Measurements from ENCODE around the gene PAX8. TPM values are rescaled to one million over a fixed set of nuclear protein-coding genes. Genes with fewer than 3 reads are reported as not detected.

Gene PAX8
- total RNA-seq, 8 experiments from 2014 or later: 0.27 to 10.1 (median 3.5) TPM

DNA sequence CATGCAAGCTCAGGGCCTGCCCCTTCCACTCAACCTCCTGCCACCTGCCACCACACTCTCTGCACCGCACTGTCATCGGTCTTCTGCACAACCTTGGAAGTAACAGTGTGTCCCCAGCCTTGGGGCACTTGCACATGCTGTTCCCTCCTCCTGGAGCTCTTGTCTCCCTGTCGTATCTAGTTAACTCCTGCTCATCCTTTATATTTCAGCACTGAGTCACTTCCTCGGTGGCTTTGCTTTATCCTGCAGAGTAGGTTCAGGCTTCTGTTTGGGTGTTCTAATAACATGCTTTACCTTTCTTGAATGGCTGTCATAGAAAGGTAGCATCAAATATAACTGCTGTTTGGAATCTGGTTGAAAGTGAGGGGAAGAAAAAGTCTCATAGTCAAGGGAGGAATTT is 25.3 kb downstream of the PAX8 start:
- Histone ChIP-seq H3K4me3 (no peak overlapping the region), H3K4me1 (replicated peaks in 1 of 2) (peaks cover 0 to 5% of the 10 kb centered on the region in 2 donors), H3K27ac (no peak overlapping the region)
- WGBS, 10 experiments: 8 to 100% (median 82%) methylated on average over 1 to 4 of the region's 4 CpGs; no CpG with 5 or more reads in 1 of the 10 experiments
- ATAC-seq (replicated peaks in 6 of 8): no peak
- in situ Hi-C loops (cut with MboI; ENCODE audit: low pct_unique_long_range_greater_than_20kb in 2 of 9, low sequenced_read_pairs in 9 of 9, unreplicated experiment in 9 of 9): loop anchor here in 1 of 9 experiments (25.0 kb wide), 1 partner anchor 109 kb away; no protein-coding TSS in a partner anchor

GRCh38 chr2:113252047-113252590 is 26.6 kb downstream of the PAX8 start:
- Histone ChIP-seq H3K27ac (no peak overlapping the region), H3K4me3 (no peak overlapping the region), H3K4me1 (replicated peaks in 1 of 2) (peaks cover 0 to 5% of the 10 kb centered on the region in 2 donors)
- no peak for ATAC-seq (replicated peaks in 6 of 8)
- in situ Hi-C loops (cut with MboI; ENCODE audit: low pct_unique_long_range_greater_than_20kb in 2 of 9, low sequenced_read_pairs in 9 of 9, unreplicated experiment in 9 of 9): loop anchor here in 1 of 9 experiments (25.0 kb wide), 1 partner anchor 110 kb away; no protein-coding TSS in a partner anchor
- WGBS, 10 experiments: 83 to 100% (median 100%) methylated on average over 1 to 2 of the region's 3 CpGs; no CpG with 5 or more reads in 1 of the 10 experiments

DNA sequence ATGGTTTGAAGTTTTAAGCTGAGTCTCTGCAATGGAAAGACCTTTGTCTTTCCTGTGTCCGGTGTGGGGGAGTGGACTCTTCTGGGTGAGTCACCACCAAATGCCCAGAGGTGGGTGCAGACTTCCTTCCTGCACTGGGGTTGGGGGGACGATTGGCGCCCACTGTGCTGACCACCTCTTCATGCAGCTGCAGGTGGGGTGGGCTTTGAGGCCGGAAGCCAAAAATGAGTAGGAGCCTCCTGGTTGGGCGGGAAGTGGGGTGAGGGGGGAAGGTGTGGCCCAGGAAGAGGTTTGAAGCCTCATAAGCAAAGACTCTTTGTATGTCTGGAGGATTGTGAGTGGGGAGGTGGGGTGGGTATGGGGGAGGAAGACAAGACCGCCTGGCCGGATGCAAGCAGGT is 27.6 kb downstream of the PAX8 start:
- in situ Hi-C loops (cut with MboI; ENCODE audit: low pct_unique_long_range_greater_than_20kb in 2 of 9, low sequenced_read_pairs in 9 of 9, unreplicated experiment in 9 of 9): loop anchor here in 1 of 9 experiments (25.0 kb wide), 1 partner anchor 111 kb away; no protein-coding TSS in a partner anchor
- no peak overlapping the region for H3K4me3 ChIP-seq
- no peak for ATAC-seq (replicated peaks in 6 of 8)
- no peak overlapping the region for H3K27ac ChIP-seq
- no CpG with 5 or more reads among the region's 7 CpGs for WGBS, 10 experiments
- H3K4me1 ChIP-seq (replicated peaks in 1 of 2): peaks cover 0 to 7% of the 10 kb centered on the region in 2 donors

GRCh38 chr2:113248997-113249770 is 29.5 kb downstream of the PAX8 start:
- Histone ChIP-seq H3K27ac (no peak overlapping the region), H3K4me3 (no peak overlapping the region), H3K4me1 (replicated peaks in 1 of 2) (peaks cover 9 to 26% of the 10 kb centered on the region in 2 donors)
- 21 to 100% (median 68%) methylated on average over 1 to 9 of the region's 10 CpGs for WGBS, 10 experiments
- ATAC-seq (replicated peaks in 6 of 8): peak; percentile 48 to 94 (median 74)
- in situ Hi-C loops (cut with MboI; ENCODE audit: low pct_unique_long_range_greater_than_20kb in 2 of 9, low sequenced_read_pairs in 9 of 9, unreplicated experiment in 9 of 9): loop anchor here in 1 of 9 experiments (25.0 kb wide), 1 partner anchor 113 kb away; no protein-coding TSS in a partner anchor

DNA sequence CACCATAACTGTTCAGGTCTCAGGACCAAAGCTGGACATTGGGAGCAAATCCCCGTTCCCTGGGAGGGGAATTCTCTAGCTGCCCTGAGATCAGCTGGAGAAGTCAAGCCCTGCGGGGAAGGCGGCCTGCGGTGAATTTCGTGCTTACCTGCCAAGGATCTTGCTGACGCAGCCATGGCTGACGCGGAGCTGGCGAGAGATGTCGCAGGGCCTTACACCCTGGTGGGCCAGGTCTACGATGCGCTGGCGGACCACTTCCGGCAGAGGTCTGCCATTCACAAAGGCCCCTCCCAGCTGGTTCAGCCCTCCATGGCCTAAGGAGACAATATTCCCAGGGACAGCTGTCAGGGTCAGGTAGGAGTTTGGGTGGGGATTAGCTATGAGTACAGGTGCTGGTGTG is 32.1 kb downstream of the PAX8 start:
- Histone ChIP-seq H3K27ac (no peak overlapping the region), H3K4me3 (no peak overlapping the region), H3K4me1 (replicated peaks in 1 of 2) (peaks cover 9 to 26% of the 10 kb centered on the region in 2 donors)
- WGBS, 10 experiments: 0 to 100% (median 77%) methylated on average over 1 to 9 of the region's 14 CpGs; no CpG with 5 or more reads in 2 of the 10 experiments
- ATAC-seq (replicated peaks in 6 of 8): no peak
- in situ Hi-C loops (cut with MboI; ENCODE audit: low pct_unique_long_range_greater_than_20kb in 2 of 9, low sequenced_read_pairs in 9 of 9, unreplicated experiment in 9 of 9): loop anchor here in 1 of 9 experiments (25.0 kb wide), 1 partner anchor 116 kb away; no protein-coding TSS in a partner anchor

- in situ Hi-C loops (cut with MboI; ENCODE audit: low pct_unique_long_range_greater_than_20kb in 2 of 9, low sequenced_read_pairs in 9 of 9, unreplicated experiment in 9 of 9): loop anchor here in 1 of 9 experiments (25.0 kb wide), 1 partner anchor 117 kb away; no protein-coding TSS in a partner anchor
- H3K4me1 ChIP-seq (replicated peaks in 1 of 2): peaks cover 12 to 32% of the 10 kb centered on the region in 2 donors
- H3K4me3 ChIP-seq: no peak overlapping the region
- no peak for ATAC-seq (replicated peaks in 6 of 8)
- 17 to 100% (median 63%) methylated on average over 1 to 3 of the region's 3 CpGs; no CpG with 5 or more reads in 2 of the 10 experiments for WGBS, 10 experiments
- no peak overlapping the region for H3K27ac ChIP-seq
Observed at GRCh38 chr2:113245276-113245711, 33.4 kb downstream of the PAX8 start.

DNA sequence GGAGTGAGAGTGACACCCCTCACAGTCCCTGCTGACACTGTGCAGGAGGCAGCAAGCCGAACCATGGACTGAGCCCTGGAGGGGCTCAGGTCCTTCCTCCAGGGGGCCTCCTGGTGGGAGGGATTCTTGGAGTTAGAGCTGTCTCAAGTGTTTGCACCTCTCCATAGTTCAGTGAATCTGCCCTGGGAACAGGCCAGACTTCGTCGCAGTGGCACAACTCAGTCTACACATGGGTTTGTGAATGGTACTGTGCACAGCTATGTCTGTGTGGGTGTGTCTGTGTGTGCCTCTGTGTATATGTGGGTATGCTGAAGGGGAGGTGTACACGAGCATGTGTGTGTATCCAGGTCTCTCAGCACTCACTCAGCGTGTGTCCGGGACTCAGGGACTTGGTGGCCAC is 36.4 kb downstream of the PAX8 start:
- in situ Hi-C loops (cut with MboI; ENCODE audit: low pct_unique_long_range_greater_than_20kb in 2 of 9, low sequenced_read_pairs in 9 of 9, unreplicated experiment in 9 of 9): loop anchor here in 1 of 9 experiments (25.0 kb wide), 1 partner anchor 120 kb away; no protein-coding TSS in a partner anchor
- Histone ChIP-seq H3K4me3 (no peak overlapping the region), H3K27ac (no peak overlapping the region), H3K4me1 (replicated peaks in 1 of 2) (peaks cover 12 to 31% of the 10 kb centered on the region in 2 donors)
- 80 to 100% (median 100%) methylated on average over 1 to 4 of the region's 6 CpGs; no CpG with 5 or more reads in 5 of the 10 experiments for WGBS, 10 experiments
- ATAC-seq (replicated peaks in 6 of 8): no peak

DNA sequence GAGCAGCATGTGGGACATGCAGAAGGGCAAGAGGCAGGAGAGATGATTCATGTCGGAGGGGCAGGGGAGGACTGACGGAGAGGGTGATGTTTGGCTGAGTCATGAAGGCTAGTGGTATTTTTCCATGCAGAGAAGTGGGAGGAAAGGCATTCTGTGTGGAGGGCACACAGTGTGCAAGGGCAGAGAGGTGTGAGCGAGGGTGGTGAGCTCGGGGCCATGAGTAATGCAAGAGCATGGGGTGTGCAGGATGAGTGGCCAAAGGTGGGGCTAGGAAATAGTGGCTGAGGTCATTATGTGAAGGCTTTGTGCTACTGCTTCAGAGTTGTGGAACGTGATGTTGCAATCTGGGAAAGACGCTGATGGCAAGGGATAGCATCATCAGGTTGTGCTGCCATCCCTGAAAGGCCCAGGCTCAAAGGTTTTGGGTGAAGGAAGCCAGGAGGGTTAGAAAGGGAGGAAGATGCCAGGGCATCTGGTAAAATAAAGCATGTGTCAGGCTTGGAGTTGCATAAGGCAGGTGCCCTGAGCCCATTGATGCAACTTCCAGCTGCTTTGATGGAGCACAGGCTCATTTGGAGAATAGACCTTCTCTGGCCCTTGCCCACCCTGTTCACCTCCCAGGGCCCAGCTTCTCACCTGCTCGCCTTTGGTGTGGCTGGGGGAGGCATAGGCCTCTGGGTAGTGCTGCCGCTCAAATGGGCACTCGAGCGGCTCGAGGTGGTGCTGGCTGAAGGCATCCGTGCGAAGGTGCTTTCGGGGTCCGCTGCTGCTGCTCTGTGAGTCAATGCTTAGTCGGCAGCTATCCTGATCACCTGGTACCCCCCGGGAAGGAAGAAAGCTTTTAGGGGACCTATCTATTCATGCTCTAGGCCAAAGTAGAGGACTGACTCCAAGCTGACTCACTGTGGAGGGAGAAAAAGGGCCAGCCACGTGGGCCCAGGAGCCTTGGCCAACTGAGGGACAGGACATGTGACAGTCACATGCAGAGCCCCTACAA is 37.5 kb downstream of the PAX8 start:
- H3K4me1 ChIP-seq (replicated peaks in 1 of 2): peaks cover 15 to 34% of the 10 kb centered on the region in 2 donors
- H3K4me3 ChIP-seq: no peak overlapping the region
- 0 to 89% (median 47%) methylated on average over 2 to 14 of the region's 18 CpGs; no CpG with 5 or more reads in 3 of the 10 experiments for WGBS, 10 experiments
- peak; percentile 56 to 96 (median 95) for ATAC-seq (replicated peaks in 6 of 8)
- peak overlapping the region in 1 of 2 donors; percentile 28 for H3K27ac ChIP-seq
- in situ Hi-C loops (cut with MboI; ENCODE audit: low pct_unique_long_range_greater_than_20kb in 2 of 9, low sequenced_read_pairs in 9 of 9, unreplicated experiment in 9 of 9): loop anchor here in 1 of 9 experiments (25.0 kb wide), 1 partner anchor 121 kb away; no protein-coding TSS in a partner anchor

DNA sequence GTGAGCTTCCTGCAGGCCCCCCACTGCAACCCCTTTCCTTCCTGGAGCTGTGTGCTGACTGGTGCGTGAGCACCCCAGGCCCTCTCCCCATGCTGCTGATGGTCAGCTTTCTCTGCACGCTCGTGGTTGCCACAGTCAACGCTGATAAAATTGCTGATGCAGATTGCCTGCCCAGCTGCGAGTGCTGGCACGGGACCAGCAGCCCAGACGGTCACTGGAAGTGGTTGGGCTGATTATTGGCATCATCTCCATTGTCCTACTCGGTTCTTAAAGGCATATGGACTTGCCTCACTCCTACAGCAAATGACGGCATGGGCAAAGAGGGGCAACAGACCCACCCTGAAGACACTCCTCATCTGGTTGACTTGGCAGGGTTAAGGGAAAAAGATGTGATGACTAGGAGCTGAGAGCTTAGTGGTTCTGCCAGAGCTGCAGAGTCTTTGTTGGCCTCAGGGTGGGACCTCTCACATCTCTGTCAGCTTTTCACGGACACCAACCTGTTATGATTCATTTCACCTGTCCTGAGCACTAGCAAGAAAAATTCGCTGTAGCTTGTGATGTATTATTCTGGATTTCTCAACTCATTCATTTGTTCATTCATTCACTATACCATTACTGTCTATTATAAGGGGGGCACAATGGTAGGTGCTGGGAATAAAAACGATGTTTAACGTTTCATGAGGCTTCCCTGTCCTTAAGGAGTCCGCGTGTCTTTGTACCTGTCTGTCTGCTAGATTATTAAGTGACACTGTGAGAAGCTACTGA is 38.4 kb downstream of the PAX8 start:
- WGBS, 10 experiments: 0 to 90% (median 61%) methylated on average over 1 to 10 of the region's 15 CpGs; no CpG with 5 or more reads in 1 of the 10 experiments
- in situ Hi-C loops (cut with MboI; ENCODE audit: low pct_unique_long_range_greater_than_20kb in 2 of 9, low sequenced_read_pairs in 9 of 9, unreplicated experiment in 9 of 9): loop anchor here in 1 of 9 experiments (25.0 kb wide), 1 partner anchor 122 kb away; no protein-coding TSS in a partner anchor
- no peak overlapping the region for H3K4me3 ChIP-seq

GRCh38 chr2:113238871-113239839 is 39.6 kb downstream of the PAX8 start:
- Histone ChIP-seq H3K4me1 (replicated peaks in 1 of 2) (peaks cover 6 to 14% of the 10 kb centered on the region in 2 donors), H3K4me3 (no peak overlapping the region), H3K27ac (no peak overlapping the region)
- 17 to 100% (median 91%) methylated on average over 1 to 7 of the region's 9 CpGs; no CpG with 5 or more reads in 2 of the 10 experiments for WGBS, 10 experiments
- in situ Hi-C loops (cut with MboI; ENCODE audit: low pct_unique_long_range_greater_than_20kb in 2 of 9, low sequenced_read_pairs in 9 of 9, unreplicated experiment in 9 of 9): loop anchor here in 1 of 9 experiments (25.0 kb wide), 1 partner anchor 123 kb away; no protein-coding TSS in a partner anchor
- ATAC-seq (replicated peaks in 6 of 8): no peak

More for the DNA sequence above, 38.4 kb downstream of the PAX8 start:
- peak; percentile 1 to 38 (median 12) for ATAC-seq (replicated peaks in 6 of 8)
- peaks cover 9 to 25% of the 10 kb centered on the region in 2 donors for H3K4me1 ChIP-seq (replicated peaks in 1 of 2)
- H3K27ac ChIP-seq: peak overlapping the region in 1 of 2 donors; percentile 37
